Mucosa of descending colon (tissue), 3 donors: Measurements from ENCODE around the gene DDIT3. TPM values are rescaled to one million over a fixed set of nuclear protein-coding genes. Genes with fewer than 3 reads are reported as not detected.
A peak's percentile ranks its signal among the peaks of the same experiment; 100 is the strongest.

Experiments
- ATAC-seq: fragments of 200-7000 bp; cut with Tn5 transposase; one replicate; pipeline ENCODE4 v1.9.1; 2020; ENCODE audit warnings: mild to moderate bottlenecking, moderate library complexity
- DNase-seq, 3 donors: peaks; one replicate each; pipeline ENCODE4 v3.0.0-alpha.2; 2020
- H3K36me3 ChIP-seq: fragments of 200-600 bp; one replicate; pipeline ENCODE4 v1.8.0; 2021; ENCODE audit warnings: low read depth, mild to moderate bottlenecking
- H3K4me1 ChIP-seq: fragments of 200-600 bp; one replicate; pipeline ENCODE4 v1.8.0; 2021; ENCODE audit warnings: low read depth, mild to moderate bottlenecking
- H3K4me3 ChIP-seq: fragments of 200-600 bp; one replicate; pipeline ENCODE4 v1.8.0; 2021; ENCODE audit warnings: mild to moderate bottlenecking
- H3K9me3 ChIP-seq: fragments of 200-600 bp; one replicate; pipeline ENCODE4 v1.8.0; 2021; ENCODE audit warnings: mild to moderate bottlenecking
- intact Hi-C, 2 donors: fragments of 100-400 bp; cut with DNase I in 1 of 2; cut with micrococcal nuclease in 1 of 2; formaldehyde crosslinking; loops; one replicate each; pipeline versions ENCODE4 v1.11.0 to v1.11.1; 2022; cut with DNase I, micrococcal nuclease
- total RNA-seq, 3 donors: library from RNA; stranded (reverse); fragmentation: NEBNext Ultra II Directional in 2 of 3; extraction: Animal tissue kit (Norgen Biotek cat#: 25700) in 2 of 3; gene quantifications; one replicate each; pipeline versions ENCODE4 v1.2.1 to v1.2.4, GENCODE V29; 2021 to 2023
- TF ChIP-seq, protein P1 (sequence below): fragments of 200-600 bp; IDR thresholded peaks from one replicate; pipeline ENCODE4 v1.8.0; 2022; ENCODE audit warnings: antibody characterized with exemption, mild to moderate bottlenecking
- donor health status: DM: no; HTN: no; CAD: no; lungs with moderate emphysema.
- donor health status: DM: no; HTN: no; CAD: no.
- donor health status: DM: no; HTN: yes; CAD: no.

DDIT3 gene
- total RNA-seq, 3 donors from 2014 or later, result 14.1 to 36.4 (median 19.1) TPM

DNA sequence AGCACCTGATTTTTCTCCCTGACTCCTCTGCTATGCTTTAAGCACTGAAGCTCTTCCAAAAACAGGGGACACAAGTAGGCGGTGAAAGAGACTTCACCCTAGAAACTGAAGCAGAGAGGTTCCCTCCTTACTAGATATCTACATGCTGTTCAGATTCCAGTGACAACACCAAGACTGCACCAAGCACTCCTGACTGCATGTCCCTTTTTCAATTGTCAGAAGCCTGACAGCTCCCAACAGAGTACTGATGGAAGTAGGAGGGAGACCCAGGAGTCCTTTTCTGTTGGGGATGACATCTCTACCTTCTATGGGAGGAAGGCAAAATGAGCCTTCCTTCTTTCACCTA lies 16.3 kb upstream of the DDIT3 start:
- no peaks in the 10 kb centered on the region for H3K36me3 ChIP-seq
- DNase-seq, result no peak
- peaks cover 17% of the 10 kb centered on the region for H3K4me1 ChIP-seq
- intact Hi-C loops, result no loop called here
- TF ChIP-seq, protein P1, sequence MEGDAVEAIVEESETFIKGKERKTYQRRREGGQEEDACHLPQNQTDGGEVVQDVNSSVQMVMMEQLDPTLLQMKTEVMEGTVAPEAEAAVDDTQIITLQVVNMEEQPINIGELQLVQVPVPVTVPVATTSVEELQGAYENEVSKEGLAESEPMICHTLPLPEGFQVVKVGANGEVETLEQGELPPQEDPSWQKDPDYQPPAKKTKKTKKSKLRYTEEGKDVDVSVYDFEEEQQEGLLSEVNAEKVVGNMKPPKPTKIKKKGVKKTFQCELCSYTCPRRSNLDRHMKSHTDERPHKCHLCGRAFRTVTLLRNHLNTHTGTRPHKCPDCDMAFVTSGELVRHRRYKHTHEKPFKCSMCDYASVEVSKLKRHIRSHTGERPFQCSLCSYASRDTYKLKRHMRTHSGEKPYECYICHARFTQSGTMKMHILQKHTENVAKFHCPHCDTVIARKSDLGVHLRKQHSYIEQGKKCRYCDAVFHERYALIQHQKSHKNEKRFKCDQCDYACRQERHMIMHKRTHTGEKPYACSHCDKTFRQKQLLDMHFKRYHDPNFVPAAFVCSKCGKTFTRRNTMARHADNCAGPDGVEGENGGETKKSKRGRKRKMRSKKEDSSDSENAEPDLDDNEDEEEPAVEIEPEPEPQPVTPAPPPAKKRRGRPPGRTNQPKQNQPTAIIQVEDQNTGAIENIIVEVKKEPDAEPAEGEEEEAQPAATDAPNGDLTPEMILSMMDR, result no peak
- no peaks in the 10 kb centered on the region for H3K9me3 ChIP-seq
- no peak overlapping the region for H3K4me3 ChIP-seq
- no peak for ATAC-seq

DNA sequence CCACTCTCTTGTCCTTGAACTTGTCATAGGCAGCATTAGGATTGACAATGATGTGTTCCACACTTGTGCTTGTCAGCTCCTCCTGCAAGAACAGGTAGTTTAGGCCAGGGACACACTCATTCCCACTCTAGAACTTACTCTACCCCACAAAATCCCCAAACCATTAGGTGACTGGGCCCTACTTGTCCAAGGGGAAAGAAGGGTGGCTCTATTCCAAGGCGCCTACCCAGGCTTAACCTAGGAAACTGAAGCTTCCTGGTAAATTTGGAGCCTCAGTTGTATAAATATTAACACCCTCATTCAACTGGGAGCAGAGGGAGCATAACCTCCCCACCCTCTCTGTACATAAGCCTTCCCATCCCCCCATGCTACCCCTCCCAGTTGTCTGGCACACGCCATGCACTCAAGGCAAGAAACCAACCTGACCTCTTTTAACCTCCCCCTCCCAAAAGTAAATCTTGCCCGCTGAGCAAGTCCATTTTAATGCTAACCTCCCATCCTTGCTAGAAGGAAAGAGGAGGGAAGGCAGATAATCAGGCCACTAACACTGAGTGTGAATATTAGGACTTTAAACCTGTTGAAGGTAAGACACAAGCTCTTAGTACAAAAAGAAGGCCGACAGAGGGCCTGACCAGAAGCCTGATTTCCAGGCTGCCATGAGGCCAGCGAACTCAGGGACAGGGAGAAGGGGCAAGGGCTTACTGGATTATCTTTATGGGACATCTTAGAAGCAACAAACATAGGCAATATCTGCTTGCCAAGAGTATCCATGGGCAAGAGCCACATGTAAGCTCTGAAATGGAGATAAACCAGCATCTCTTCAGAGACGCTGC lies 15.7 kb upstream of the DDIT3 start:
- H3K4me3 ChIP-seq, result no peak overlapping the region
- peak in 1 of 3 donors; percentile 62 for DNase-seq
- ATAC-seq, result peak; percentile 75
- TF ChIP-seq, protein P1, result no peak
- no peaks in the 10 kb centered on the region for H3K9me3 ChIP-seq
- no peaks in the 10 kb centered on the region for H3K36me3 ChIP-seq
- intact Hi-C loops, result no loop called here
- peaks cover 14% of the 10 kb centered on the region for H3K4me1 ChIP-seq

GRCh38 chr12:57534991-57535543 lies 14.8 kb upstream of the DDIT3 start:
- no peaks in the 10 kb centered on the region for H3K36me3 ChIP-seq
- intact Hi-C loops, result no loop called here
- TF ChIP-seq, protein P1, result no peak
- no peak overlapping the region for H3K4me3 ChIP-seq
- DNase-seq, result no peak
- H3K4me1 ChIP-seq, result peaks cover 14% of the 10 kb centered on the region
- peak; percentile 45 for ATAC-seq
- no peaks in the 10 kb centered on the region for H3K9me3 ChIP-seq

GRCh38 chr12:57534250-57534649 lies 13.9 kb upstream of the DDIT3 start:
- Histone ChIP-seq H3K4me1 (peaks cover 14% of the 10 kb centered on the region), H3K9me3 (no peaks in the 10 kb centered on the region), H3K4me3 (no peak overlapping the region), H3K36me3 (no peaks in the 10 kb centered on the region)
- TF ChIP-seq, protein P1, result no peak
- intact Hi-C loops, result no loop called here
- ATAC-seq (no peak), DNase-seq (no peak)

DNA sequence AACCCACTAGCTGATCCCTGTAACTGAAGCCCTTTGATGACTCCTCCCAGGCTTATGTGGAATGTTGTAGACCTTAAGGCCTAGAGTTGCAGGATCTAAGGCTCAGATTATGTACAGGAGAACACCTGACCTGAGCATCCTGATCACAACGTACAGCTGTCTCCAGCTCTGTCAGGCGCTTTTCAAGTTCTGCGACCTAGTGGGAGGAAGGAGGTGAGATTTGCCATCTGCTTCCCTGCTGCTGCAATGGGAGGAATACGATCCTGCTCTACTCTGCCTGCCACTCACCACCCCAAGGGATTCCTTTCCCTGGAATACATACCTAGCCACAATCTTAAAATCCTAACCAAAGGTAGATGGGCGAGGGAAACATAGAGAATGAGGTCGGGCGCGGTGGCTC lies 12.8 kb upstream of the DDIT3 start:
- Histone ChIP-seq H3K36me3 (peaks cover 4% of the 10 kb centered on the region), H3K9me3 (no peaks in the 10 kb centered on the region), H3K4me1 (peaks cover 14% of the 10 kb centered on the region), H3K4me3 (no peak overlapping the region)
- DNase-seq (no peak), ATAC-seq (no peak)
- TF ChIP-seq, protein P1, result no peak
- intact Hi-C loops, result no loop called here
